ENCODE results near the gene MYRIP.

DNA sequence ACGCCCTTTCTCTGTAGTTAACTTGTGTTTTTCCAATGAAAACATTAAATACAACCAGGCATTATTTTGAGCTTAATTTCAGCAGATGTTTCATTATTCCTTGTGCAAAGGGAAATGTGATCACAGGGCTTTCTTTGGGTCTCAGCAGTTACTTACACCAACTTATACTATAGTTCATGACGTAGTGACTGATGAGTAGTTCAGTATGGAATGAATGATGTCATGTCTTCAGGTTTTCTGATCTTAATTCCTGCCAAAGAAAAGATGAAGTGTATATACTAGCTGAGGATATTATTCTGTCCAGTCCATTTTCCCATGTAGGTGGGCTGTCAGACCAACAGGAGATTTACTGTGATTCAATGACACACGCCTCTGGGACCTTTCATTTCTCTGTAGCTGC, 61.3 kb downstream of the MYRIP start:
- TF ChIP-seq, protein P1, sequence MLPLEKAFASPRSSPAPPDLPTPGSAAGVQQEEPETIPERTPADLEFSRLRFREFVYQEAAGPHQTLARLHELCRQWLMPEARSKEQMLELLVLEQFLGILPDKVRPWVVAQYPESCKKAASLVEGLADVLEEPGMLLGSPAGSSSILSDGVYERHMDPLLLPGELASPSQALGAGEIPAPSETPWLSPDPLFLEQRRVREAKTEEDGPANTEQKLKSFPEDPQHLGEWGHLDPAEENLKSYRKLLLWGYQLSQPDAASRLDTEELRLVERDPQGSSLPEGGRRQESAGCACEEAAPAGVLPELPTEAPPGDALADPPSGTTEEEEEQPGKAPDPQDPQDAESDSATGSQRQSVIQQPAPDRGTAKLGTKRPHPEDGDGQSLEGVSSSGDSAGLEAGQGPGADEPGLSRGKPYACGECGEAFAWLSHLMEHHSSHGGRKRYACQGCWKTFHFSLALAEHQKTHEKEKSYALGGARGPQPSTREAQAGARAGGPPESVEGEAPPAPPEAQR (CRISPR knock-in tag; IDR thresholded peaks at IDR 0.05): no peak
- TF ChIP-seq, protein P2, sequence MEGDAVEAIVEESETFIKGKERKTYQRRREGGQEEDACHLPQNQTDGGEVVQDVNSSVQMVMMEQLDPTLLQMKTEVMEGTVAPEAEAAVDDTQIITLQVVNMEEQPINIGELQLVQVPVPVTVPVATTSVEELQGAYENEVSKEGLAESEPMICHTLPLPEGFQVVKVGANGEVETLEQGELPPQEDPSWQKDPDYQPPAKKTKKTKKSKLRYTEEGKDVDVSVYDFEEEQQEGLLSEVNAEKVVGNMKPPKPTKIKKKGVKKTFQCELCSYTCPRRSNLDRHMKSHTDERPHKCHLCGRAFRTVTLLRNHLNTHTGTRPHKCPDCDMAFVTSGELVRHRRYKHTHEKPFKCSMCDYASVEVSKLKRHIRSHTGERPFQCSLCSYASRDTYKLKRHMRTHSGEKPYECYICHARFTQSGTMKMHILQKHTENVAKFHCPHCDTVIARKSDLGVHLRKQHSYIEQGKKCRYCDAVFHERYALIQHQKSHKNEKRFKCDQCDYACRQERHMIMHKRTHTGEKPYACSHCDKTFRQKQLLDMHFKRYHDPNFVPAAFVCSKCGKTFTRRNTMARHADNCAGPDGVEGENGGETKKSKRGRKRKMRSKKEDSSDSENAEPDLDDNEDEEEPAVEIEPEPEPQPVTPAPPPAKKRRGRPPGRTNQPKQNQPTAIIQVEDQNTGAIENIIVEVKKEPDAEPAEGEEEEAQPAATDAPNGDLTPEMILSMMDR (IDR thresholded peaks at IDR 0.05): no peak
- TF ChIP-seq ELF4 (CRISPR knock-in tag; IDR thresholded peaks at IDR 0.05; ENCODE audit: low read depth): no peak
- TF ChIP-seq, protein P3, sequence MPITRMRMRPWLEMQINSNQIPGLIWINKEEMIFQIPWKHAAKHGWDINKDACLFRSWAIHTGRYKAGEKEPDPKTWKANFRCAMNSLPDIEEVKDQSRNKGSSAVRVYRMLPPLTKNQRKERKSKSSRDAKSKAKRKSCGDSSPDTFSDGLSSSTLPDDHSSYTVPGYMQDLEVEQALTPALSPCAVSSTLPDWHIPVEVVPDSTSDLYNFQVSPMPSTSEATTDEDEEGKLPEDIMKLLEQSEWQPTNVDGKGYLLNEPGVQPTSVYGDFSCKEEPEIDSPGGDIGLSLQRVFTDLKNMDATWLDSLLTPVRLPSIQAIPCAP (CRISPR knock-in tag; IDR thresholded peaks at IDR 0.05): no peak
- TF ChIP-seq NR1H2 (CRISPR knock-in tag; IDR thresholded peaks at IDR 0.05): no peak
- TF ChIP-seq KAT7 (CRISPR knock-in tag; IDR thresholded peaks at IDR 0.05; ENCODE audit: borderline replicate concordance): no peak
- no peak for TF ChIP-seq CREB1 (CRISPR knock-in tag; IDR thresholded peaks at IDR 0.05)
- no peak for TF ChIP-seq FOXP1 (CRISPR knock-in tag; IDR thresholded peaks at IDR 0.05; ENCODE audit: borderline replicate concordance)
- no peak for TF ChIP-seq TEAD4 (CRISPR knock-in tag; IDR thresholded peaks at IDR 0.05)
- TF ChIP-seq, protein P4, sequence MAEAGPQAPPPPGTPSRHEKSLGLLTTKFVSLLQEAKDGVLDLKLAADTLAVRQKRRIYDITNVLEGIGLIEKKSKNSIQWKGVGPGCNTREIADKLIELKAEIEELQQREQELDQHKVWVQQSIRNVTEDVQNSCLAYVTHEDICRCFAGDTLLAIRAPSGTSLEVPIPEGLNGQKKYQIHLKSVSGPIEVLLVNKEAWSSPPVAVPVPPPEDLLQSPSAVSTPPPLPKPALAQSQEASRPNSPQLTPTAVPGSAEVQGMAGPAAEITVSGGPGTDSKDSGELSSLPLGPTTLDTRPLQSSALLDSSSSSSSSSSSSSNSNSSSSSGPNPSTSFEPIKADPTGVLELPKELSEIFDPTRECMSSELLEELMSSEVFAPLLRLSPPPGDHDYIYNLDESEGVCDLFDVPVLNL (CRISPR knock-in tag; IDR thresholded peaks at IDR 0.05; ENCODE audit: borderline replicate concordance, low read depth): no peak
- TF ChIP-seq ZNF232 (CRISPR knock-in tag; IDR thresholded peaks at IDR 0.05): no peak
- TF ChIP-seq, protein P5, sequence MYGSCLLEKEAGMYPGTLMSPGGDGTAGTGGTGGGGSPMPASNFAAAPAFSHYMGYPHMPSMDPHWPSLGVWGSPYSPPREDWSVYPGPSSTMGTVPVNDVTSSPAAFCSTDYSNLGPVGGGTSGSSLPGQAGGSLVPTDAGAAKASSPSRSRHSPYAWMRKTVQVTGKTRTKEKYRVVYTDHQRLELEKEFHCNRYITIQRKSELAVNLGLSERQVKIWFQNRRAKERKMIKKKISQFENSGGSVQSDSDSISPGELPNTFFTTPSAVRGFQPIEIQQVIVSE (CRISPR knock-in tag; IDR thresholded peaks at IDR 0.05; ENCODE audit: borderline replicate concordance): no peak
- no peak for TF ChIP-seq JUN (CRISPR knock-in tag; IDR thresholded peaks at IDR 0.05)
